ENCODE measurements around the gene NEXMIF.

DNA sequence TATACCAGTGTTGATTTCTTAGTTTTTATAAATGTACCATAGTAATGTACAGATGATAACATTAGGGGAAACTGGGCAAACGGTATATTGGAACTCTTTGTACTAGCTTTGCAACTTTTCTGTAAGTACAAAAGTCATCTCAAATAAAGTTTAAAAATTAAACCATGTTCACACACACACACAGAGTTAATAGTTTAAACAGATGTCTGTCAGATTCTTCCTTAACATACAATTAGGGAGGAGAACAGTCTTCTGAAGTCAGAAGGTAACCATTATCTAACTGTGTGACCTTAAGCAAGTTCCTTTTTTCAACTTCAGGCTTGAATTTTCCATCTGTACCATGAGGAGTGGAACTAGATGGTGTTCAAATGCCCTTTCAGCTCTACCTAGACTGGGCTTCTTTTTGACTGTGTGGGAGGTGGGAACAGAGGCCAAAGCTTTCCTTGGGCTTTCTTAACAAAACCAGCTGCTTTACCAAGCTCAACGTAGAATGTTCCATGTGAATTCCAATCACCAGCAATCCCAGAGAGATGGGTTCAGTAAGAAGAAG, 127.8 kb downstream of the NEXMIF start:
- TF ChIP-seq YY1 (IDR thresholded peaks at IDR 0.05; ENCODE audit: insufficient read depth, insufficient read length) (no peak), ZNF274 (IDR thresholded peaks at IDR 0.05; ENCODE audit: low read depth, low read length) (no peak)

Measured in NT2/D1 (cell line).